HEK293 (cell line): ENCODE data around the gene KLHDC7B.
A peak's percentile ranks its signal among the peaks of the same experiment; 100 is the strongest.

Experiments
- GLI2 ChIP-seq: fragments of 450-650 bp; formaldehyde crosslinking; IDR thresholded peaks from 2 replicates; pipeline ENCODE4; 2017; ENCODE audit warnings: missing biosample characterization, missing genetic modification characterization, low read depth, borderline replicate concordance
- HOXC10 ChIP-seq: sonication (generic); formaldehyde crosslinking; IDR thresholded peaks from 2 replicates; pipeline ENCODE4 v1.8.1; 2023; ENCODE audit warnings: mild to moderate bottlenecking, missing genetic modification reagents
- MZF1 ChIP-seq: fragments of 450-650 bp; formaldehyde crosslinking; IDR thresholded peaks from 2 replicates; pipeline ENCODE4 v1.5.1; 2017; ENCODE audit warnings: missing biosample characterization, missing genetic modification characterization, borderline replicate concordance
- SCRT1 ChIP-seq: fragments of 450-650 bp; formaldehyde crosslinking; IDR thresholded peaks from 2 replicates; pipeline ENCODE4 v1.5.1; 2016; ENCODE audit warnings: missing biosample characterization, missing genetic modification characterization, borderline replicate concordance
- SP7 ChIP-seq: fragments of 450-650 bp; formaldehyde crosslinking; IDR thresholded peaks from 2 replicates; pipeline ENCODE4 v1.5.1; 2016; ENCODE audit warnings: missing biosample characterization, missing genetic modification characterization
- ZFHX2 ChIP-seq: fragments of 450-650 bp; formaldehyde crosslinking; conservative IDR thresholded peaks from 2 replicates; pipeline ENCODE4 v1.5.1; 2016; ENCODE audit warnings: missing biosample characterization, missing genetic modification characterization
- ZNF121 ChIP-seq: fragments of 450-650 bp; formaldehyde crosslinking; IDR thresholded peaks from 2 replicates; pipeline ENCODE4 v1.5.1; 2016; ENCODE audit warnings: missing biosample characterization, missing genetic modification characterization
- ZNF133 ChIP-seq: fragments of 450-650 bp; formaldehyde crosslinking; IDR thresholded peaks from 2 replicates; pipeline ENCODE4 v1.5.1; 2016; ENCODE audit warnings: missing biosample characterization, missing genetic modification characterization
- ZNF157 ChIP-seq: fragments of 450-650 bp; formaldehyde crosslinking; IDR thresholded peaks from 2 replicates; pipeline ENCODE4 v1.5.1; 2016; ENCODE audit warnings: missing biosample characterization, missing genetic modification characterization
- ZNF354C ChIP-seq: fragments of 450-650 bp; formaldehyde crosslinking; IDR thresholded peaks from 2 replicates; pipeline ENCODE4 v1.5.1; 2016; ENCODE audit warnings: missing biosample characterization, missing genetic modification characterization, low read depth, borderline replicate concordance
- ZNF416 ChIP-seq: fragments of 450-650 bp; formaldehyde crosslinking; IDR thresholded peaks from 2 replicates; pipeline ENCODE4 v1.5.1; 2016; ENCODE audit warnings: missing biosample characterization, missing genetic modification characterization
- ZNF514 ChIP-seq: fragments of 450-650 bp; formaldehyde crosslinking; IDR thresholded peaks from 2 replicates; pipeline ENCODE4 v1.5.1; 2016; ENCODE audit warnings: missing biosample characterization, missing genetic modification characterization
- ZNF555 ChIP-seq: fragments of 450-650 bp; formaldehyde crosslinking; conservative IDR thresholded peaks from 2 replicates; pipeline ENCODE4 v1.5.1; 2017; ENCODE audit warnings: missing biosample characterization, mild to moderate bottlenecking, missing genetic modification characterization, inconsistent platforms
- ZNF558 ChIP-seq: fragments of 450-650 bp; formaldehyde crosslinking; IDR thresholded peaks from 2 replicates; pipeline ENCODE4 v1.5.1; 2016; ENCODE audit warnings: missing biosample characterization, missing genetic modification characterization
- ZNF560 ChIP-seq: fragments of 450-650 bp; formaldehyde crosslinking; IDR thresholded peaks from 2 replicates; pipeline ENCODE4 v1.5.1; 2017; ENCODE audit warnings: missing biosample characterization, missing genetic modification characterization, borderline replicate concordance
- ZNF626 ChIP-seq: fragments of 450-650 bp; sonication (Bioruptor Pico); formaldehyde crosslinking; IDR thresholded peaks from 2 replicates; pipeline ENCODE4 v1.5.1; 2018; ENCODE audit warnings: missing biosample characterization, missing genetic modification characterization, inconsistent platforms
- ZNF664 ChIP-seq: fragments of 450-650 bp; formaldehyde crosslinking; IDR thresholded peaks from 2 replicates; pipeline ENCODE4 v1.5.1; 2016; ENCODE audit warnings: missing biosample characterization, missing genetic modification characterization
- ZNF76 ChIP-seq: fragments of 450-650 bp; formaldehyde crosslinking; IDR thresholded peaks from 2 replicates; pipeline ENCODE4; 2016; ENCODE audit warnings: low read depth, missing biosample characterization, missing genetic modification characterization, borderline replicate concordance
- ZNF830 ChIP-seq: fragments of 450-650 bp; IDR thresholded peaks from 2 replicates; pipeline ENCODE4 v1.5.0; 2018; ENCODE audit warnings: missing biosample characterization, missing genetic modification characterization, low read depth, mild to moderate bottlenecking, moderate library complexity
- TF ChIP-seq, protein P1 (sequence below): fragments of 450-650 bp; formaldehyde crosslinking; IDR thresholded peaks from 2 replicates; pipeline ENCODE4; 2016; ENCODE audit warnings: missing biosample characterization, missing genetic modification characterization
- TF ChIP-seq, protein P2 (sequence below): fragments of 450-650 bp; formaldehyde crosslinking; IDR thresholded peaks from 2 replicates; pipeline ENCODE4 v1.5.1; 2016; ENCODE audit warnings: missing biosample characterization, missing genetic modification characterization
- TF ChIP-seq, protein P3 (sequence below): fragments of 450-650 bp; formaldehyde crosslinking; IDR thresholded peaks from 2 replicates; pipeline ENCODE4 v1.5.1; 2016; ENCODE audit warnings: missing biosample characterization, missing genetic modification characterization
- TF ChIP-seq, protein P4 (sequence below): fragments of 450-650 bp; formaldehyde crosslinking; IDR thresholded peaks from 2 replicates; pipeline ENCODE4 v1.5.1; 2016; ENCODE audit warnings: missing biosample characterization, missing genetic modification characterization
- TF ChIP-seq, protein P5 (sequence below): fragments of 450-650 bp; formaldehyde crosslinking; IDR thresholded peaks from 2 replicates; pipeline ENCODE4 v1.5.1; 2016; ENCODE audit warnings: missing biosample characterization, missing genetic modification characterization
- TF ChIP-seq, protein P6 (sequence below): fragments of 450-650 bp; formaldehyde crosslinking; conservative IDR thresholded peaks from 2 replicates; pipeline ENCODE4 v1.5.1; 2016; ENCODE audit warnings: low read depth, missing biosample characterization, missing genetic modification characterization

Gene KLHDC7B

DNA sequence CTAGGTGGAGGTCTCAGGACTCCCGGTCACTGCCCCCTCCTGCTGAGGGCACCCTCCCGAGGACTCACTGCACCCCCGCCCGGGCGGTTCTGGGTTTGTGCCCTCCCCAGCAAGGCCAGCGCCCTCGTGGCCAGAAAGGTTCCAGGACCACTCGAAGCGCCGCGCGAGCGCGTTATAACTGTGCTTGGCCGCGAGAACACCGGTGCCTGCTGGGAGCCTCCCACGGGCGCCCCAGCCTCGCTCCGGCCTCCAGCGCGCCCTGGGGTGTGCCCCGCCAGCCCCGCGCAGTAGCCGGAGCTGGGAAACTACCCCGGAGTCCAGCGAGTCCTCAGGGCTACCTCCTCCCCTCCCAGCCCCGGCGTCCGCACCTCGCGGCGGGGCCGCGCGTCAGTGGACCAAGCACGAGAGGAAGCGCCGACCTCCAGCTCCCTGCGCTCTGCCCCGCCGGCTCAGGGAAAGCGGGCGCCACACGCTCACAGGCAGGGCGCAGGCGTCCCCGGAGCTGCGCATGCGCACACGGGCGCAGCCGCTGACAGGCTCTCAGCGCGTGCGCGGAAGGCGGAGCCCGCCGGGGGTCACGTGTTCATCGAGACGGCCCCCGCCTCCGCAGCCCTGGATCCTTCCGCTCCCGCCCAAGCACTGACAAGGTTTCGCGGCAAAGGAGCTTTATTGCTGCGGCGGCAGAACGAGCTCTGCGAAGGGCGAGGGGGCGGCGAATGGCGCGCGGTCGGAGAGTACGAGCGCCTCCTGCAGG is 20.4 kb upstream of the KLHDC7B start, which contains the start of gene SCO2 (continued):
- peak; percentile 95 for TF ChIP-seq ZFHX2 (tag by site-specific recombination)
- TF ChIP-seq ZNF354C, result no peak
- TF ChIP-seq ZNF560 (tag by site-specific recombination), result no peak
- TF ChIP-seq ZNF157 (tag by site-specific recombination), result no peak
- no peak for TF ChIP-seq ZNF664 (tag by site-specific recombination)
- TF ChIP-seq SCRT1 (tag by site-specific recombination), result no peak
- TF ChIP-seq, protein P1, sequence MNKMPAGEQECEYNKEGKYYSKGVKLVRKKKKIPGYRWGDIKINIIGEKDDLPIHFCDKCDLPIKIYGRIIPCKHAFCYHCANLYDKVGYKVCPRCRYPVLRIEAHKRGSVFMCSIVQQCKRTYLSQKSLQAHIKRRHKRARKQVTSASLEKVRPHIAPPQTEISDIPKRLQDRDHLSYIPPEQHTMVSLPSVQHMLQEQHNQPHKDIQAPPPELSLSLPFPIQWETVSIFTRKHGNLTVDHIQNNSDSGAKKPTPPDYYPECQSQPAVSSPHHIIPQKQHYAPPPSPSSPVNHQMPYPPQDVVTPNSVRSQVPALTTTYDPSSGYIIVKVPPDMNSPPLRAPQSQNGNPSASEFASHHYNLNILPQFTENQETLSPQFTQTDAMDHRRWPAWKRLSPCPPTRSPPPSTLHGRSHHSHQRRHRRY, result peak; percentile 70
- no peak for TF ChIP-seq GLI2 (tag by site-specific recombination)
- TF ChIP-seq SP7, result peak; percentile 74
- TF ChIP-seq ZNF830, result no peak
- TF ChIP-seq, protein P2, sequence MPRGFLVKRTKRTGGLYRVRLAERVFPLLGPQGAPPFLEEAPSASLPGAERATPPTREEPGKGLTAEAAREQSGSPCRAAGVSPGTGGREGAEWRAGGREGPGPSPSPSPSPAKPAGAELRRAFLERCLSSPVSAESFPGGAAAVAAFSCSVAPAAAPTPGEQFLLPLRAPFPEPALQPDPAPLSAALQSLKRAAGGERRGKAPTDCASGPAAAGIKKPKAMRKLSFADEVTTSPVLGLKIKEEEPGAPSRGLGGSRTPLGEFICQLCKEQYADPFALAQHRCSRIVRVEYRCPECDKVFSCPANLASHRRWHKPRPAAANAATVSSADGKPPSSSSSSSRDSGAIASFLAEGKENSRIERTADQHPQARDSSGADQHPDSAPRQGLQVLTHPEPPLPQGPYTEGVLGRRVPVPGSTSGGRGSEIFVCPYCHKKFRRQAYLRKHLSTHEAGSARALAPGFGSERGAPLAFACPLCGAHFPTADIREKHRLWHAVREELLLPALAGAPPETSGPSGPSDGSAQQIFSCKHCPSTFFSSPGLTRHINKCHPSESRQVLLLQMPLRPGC, result 0 out of 2 replicates have a peak, but pooled peaks have one; percentile 12
- TF ChIP-seq, protein P3, sequence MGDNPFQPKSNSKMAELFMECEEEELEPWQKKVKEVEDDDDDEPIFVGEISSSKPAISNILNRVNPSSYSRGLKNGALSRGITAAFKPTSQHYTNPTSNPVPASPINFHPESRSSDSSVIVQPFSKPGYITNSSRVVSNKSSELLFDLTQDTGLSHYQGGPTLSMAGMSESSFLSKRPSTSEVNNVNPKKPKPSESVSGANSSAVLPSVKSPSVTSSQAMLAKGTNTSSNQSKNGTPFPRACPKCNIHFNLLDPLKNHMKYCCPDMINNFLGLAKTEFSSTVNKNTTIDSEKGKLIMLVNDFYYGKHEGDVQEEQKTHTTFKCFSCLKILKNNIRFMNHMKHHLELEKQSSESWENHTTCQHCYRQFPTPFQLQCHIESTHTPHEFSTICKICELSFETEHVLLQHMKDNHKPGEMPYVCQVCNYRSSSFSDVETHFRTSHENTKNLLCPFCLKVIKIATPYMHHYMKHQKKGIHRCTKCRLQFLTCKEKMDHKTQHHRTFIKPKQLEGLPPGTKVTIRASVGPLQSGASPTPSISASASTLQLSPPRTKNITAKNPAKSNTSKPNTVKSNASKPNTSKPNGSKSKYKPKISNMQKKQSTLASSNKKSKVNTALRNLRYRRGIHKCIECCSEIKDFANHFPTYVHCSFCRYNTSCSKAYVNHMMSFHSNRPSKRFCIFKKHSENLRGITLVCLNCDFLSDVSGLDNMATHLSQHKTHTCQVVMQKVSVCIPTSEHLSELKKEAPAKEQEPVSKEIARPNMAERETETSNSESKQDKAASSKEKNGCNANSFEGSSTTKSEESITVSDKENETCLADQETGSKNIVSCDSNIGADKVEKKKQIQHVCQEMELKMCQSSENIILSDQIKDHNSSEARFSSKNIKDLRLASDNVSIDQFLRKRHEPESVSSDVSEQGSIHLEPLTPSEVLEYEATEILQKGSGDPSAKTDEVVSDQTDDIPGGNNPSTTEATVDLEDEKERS (tag by site-specific recombination), result no peak
- TF ChIP-seq HOXC10, result no peak
- no peak for TF ChIP-seq ZNF558 (tag by site-specific recombination)
- no peak for TF ChIP-seq ZNF416 (tag by site-specific recombination)
- no peak for TF ChIP-seq MZF1 (tag by site-specific recombination)
- TF ChIP-seq, protein P4, sequence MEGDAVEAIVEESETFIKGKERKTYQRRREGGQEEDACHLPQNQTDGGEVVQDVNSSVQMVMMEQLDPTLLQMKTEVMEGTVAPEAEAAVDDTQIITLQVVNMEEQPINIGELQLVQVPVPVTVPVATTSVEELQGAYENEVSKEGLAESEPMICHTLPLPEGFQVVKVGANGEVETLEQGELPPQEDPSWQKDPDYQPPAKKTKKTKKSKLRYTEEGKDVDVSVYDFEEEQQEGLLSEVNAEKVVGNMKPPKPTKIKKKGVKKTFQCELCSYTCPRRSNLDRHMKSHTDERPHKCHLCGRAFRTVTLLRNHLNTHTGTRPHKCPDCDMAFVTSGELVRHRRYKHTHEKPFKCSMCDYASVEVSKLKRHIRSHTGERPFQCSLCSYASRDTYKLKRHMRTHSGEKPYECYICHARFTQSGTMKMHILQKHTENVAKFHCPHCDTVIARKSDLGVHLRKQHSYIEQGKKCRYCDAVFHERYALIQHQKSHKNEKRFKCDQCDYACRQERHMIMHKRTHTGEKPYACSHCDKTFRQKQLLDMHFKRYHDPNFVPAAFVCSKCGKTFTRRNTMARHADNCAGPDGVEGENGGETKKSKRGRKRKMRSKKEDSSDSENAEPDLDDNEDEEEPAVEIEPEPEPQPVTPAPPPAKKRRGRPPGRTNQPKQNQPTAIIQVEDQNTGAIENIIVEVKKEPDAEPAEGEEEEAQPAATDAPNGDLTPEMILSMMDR (tag by site-specific recombination), result peak; percentile 17; the same call in 1 of the 2 replicates
- TF ChIP-seq ZNF514 (tag by site-specific recombination), result no peak
- TF ChIP-seq, protein P5, sequence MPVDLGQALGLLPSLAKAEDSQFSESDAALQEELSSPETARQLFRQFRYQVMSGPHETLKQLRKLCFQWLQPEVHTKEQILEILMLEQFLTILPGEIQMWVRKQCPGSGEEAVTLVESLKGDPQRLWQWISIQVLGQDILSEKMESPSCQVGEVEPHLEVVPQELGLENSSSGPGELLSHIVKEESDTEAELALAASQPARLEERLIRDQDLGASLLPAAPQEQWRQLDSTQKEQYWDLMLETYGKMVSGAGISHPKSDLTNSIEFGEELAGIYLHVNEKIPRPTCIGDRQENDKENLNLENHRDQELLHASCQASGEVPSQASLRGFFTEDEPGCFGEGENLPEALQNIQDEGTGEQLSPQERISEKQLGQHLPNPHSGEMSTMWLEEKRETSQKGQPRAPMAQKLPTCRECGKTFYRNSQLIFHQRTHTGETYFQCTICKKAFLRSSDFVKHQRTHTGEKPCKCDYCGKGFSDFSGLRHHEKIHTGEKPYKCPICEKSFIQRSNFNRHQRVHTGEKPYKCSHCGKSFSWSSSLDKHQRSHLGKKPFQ, result no peak
- TF ChIP-seq, protein P6, sequence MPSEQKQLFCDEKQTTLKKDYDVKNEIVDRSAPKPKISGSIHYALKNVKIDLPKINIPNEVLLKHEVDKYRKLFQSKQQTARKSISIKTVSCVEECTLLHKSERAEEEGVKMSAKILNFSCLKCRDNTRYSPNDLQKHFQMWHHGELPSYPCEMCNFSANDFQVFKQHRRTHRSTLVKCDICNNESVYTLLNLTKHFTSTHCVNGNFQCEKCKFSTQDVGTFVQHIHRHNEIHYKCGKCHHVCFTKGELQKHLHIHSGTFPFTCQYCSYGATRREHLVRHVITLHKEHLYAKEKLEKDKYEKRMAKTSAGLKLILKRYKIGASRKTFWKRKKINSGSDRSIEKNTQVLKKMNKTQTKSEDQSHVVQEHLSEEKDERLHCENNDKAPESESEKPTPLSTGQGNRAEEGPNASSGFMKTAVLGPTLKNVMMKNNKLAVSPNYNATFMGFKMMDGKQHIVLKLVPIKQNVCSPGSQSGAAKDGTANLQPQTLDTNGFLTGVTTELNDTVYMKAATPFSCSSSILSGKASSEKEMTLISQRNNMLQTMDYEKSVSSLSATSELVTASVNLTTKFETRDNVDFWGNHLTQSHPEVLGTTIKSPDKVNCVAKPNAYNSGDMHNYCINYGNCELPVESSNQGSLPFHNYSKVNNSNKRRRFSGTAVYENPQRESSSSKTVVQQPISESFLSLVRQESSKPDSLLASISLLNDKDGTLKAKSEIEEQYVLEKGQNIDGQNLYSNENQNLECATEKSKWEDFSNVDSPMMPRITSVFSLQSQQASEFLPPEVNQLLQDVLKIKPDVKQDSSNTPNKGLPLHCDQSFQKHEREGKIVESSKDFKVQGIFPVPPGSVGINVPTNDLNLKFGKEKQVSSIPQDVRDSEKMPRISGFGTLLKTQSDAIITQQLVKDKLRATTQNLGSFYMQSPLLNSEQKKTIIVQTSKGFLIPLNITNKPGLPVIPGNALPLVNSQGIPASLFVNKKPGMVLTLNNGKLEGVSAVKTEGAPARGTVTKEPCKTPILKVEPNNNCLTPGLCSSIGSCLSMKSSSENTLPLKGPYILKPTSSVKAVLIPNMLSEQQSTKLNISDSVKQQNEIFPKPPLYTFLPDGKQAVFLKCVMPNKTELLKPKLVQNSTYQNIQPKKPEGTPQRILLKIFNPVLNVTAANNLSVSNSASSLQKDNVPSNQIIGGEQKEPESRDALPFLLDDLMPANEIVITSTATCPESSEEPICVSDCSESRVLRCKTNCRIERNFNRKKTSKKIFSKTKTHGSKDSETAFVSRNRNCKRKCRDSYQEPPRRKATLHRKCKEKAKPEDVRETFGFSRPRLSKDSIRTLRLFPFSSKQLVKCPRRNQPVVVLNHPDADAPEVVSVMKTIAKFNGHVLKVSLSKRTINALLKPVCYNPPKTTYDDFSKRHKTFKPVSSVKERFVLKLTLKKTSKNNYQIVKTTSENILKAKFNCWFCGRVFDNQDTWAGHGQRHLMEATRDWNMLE, result no peak
- peak; percentile 88 for TF ChIP-seq ZNF76 (tag by site-specific recombination)
- TF ChIP-seq ZNF626 (tag by site-specific recombination), result no peak
- no peak for TF ChIP-seq ZNF121 (tag by site-specific recombination)
- no peak for TF ChIP-seq ZNF133
- TF ChIP-seq ZNF555, result no peak
